Endodermal cell (in vitro differentiated cells): ENCODE results near the gene PPT1. TPM values are rescaled to one million over a fixed set of nuclear protein-coding genes. Genes with fewer than 3 reads are reported as not detected.

ENCODE experiments used
- DNase-seq: peaks from one replicate; pipeline ENCODE4 v3.0.0-alpha.2; 2017
- H3K27ac ChIP-seq: 2 replicates; pipeline ENCODE4 v1.5.1; 2013; ENCODE audit warnings: mild to moderate bottlenecking, low read depth, low read length, moderate library complexity
- H3K27me3 ChIP-seq: 2 replicates; pipeline ENCODE4 v1.6.1; 2013; ENCODE audit warnings: mild to moderate bottlenecking, low read length, moderate library complexity; ENCODE audit not compliant: insufficient read depth, control insufficient read depth, poor library complexity, severe bottlenecking
- H3K36me3 ChIP-seq: 2 replicates; pipeline ENCODE4 v1.7.0; 2013; ENCODE audit warnings: mild to moderate bottlenecking, low read length, moderate library complexity; ENCODE audit not compliant: control insufficient read depth, insufficient read depth
- H3K4me1 ChIP-seq: one replicate; pipeline ENCODE4 v1.7.0; 2013; ENCODE audit warnings: low read length; ENCODE audit not compliant: control insufficient read depth, insufficient read depth
- H3K4me3 ChIP-seq: 2 replicates; pipeline ENCODE4 v1.5.1; 2013; ENCODE audit warnings: mild to moderate bottlenecking, low read length, moderate library complexity
- H3K9ac ChIP-seq: 2 replicates; pipeline ENCODE4 v1.6.1; 2013; ENCODE audit warnings: mild to moderate bottlenecking, low read length, moderate library complexity; ENCODE audit not compliant: poor library complexity, severe bottlenecking; ENCODE audit errors: extremely low read depth
- H3K9me3 ChIP-seq: 2 replicates; pipeline ENCODE4 v1.6.1; 2013; ENCODE audit warnings: mild to moderate bottlenecking, low read length, moderate library complexity; ENCODE audit not compliant: control insufficient read depth
- H3K27ac Mint-ChIP-seq: 2 replicates; pipeline ENCODE4 v1.8.0; 2020; ENCODE audit warnings: mixed read lengths
- H3K27me3 Mint-ChIP-seq: 2 replicates; pipeline ENCODE4 v1.8.0; 2021; ENCODE audit warnings: mild to moderate bottlenecking, mixed read lengths; ENCODE audit not compliant: insufficient read depth
- H3K36me3 Mint-ChIP-seq: 2 replicates; pipeline ENCODE4 v1.8.0; 2020; ENCODE audit warnings: low read depth, mixed read lengths
- H3K4me1 Mint-ChIP-seq: 2 replicates; pipeline ENCODE4 v1.8.0; 2020; ENCODE audit warnings: mixed read lengths
- H3K4me3 Mint-ChIP-seq: 2 replicates; pipeline ENCODE4 v1.8.0; 2020; ENCODE audit warnings: mild to moderate bottlenecking, moderate library complexity, mixed read lengths
- H3K9me3 Mint-ChIP-seq: 2 replicates; pipeline ENCODE4 v1.8.0; 2020; ENCODE audit warnings: mild to moderate bottlenecking, mixed read lengths
- WGBS, 2 experiments: methylation state at CpG; one replicate each; pipeline versions ENCODE4 v1.1.5 to v1.1.7; 2013; ENCODE audit warnings: missing lambda C conversion rate in 2 of 2, mixed read lengths in 1 of 2; ENCODE audit not compliant: insufficient coverage in 1 of 2, insufficient read length in 1 of 2; 5-methylcytosine and 5-hydroxymethylcytosine counted together
- total RNA-seq, 2 donors: library from RNA; stranded (reverse); fragmentation: NEBNext Ultra II Directional in 1 of 2; extraction: Animal tissue kit (Norgen Biotek cat#: 25700) in 1 of 2; gene quantifications; 2 replicates in 1 of 2; 3 replicates in 1 of 2; pipeline ENCODE4 v1.2.1, GENCODE V29; 2021
- TF ChIP-seq, protein P1 (sequence below): fragments of 200-600 bp; sonication (generic); conservative IDR thresholded peaks from 2 replicates; pipeline ENCODE4 v1.5.0; 2021; ENCODE audit warnings: antibody characterized with exemption, mild to moderate bottlenecking

PPT1 gene
- total RNA-seq, 2 donors from 2014 or later, result 85.7 to 111 TPM

DNA sequence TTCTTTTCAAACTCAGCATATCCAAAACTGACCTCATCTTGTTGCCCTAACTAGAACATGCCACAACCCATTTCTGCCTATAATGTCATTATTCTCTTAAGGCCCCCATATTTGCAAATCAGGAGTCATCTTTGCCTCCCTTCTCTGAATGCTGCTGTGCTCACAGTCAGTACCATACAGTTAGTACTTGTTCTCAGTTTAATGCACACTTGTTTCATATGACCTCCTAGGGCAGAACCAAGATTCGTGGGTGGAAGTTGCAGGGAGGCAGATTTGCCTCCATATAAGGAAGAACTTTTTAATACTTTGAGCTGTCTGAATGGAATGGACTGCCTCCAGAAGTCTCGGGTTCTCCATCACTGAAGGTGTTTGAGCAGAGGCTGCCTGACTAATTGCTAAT is 47.3 kb downstream of the PPT1 start:
- Histone ChIP-seq H3K27ac (no peak overlapping the region), H3K9me3 (no peaks in the 10 kb centered on the region), H3K9ac (no peak overlapping the region), H3K4me1 (no peaks in the 10 kb centered on the region), H3K36me3 (peaks cover 61% of the 10 kb centered on the region), H3K4me3 (no peak overlapping the region), H3K27me3 (no peaks in the 10 kb centered on the region)
- no peak for DNase-seq
- Mint-ChIP-seq H3K27ac (no peak overlapping the region), H3K9me3 (no peaks in the 10 kb centered on the region), H3K27me3 (no peaks in the 10 kb centered on the region), H3K36me3 (peaks cover 38% of the 10 kb centered on the region), H3K4me1 (peaks cover 2% of the 10 kb centered on the region), H3K4me3 (no peak overlapping the region)
- TF ChIP-seq, protein P1, sequence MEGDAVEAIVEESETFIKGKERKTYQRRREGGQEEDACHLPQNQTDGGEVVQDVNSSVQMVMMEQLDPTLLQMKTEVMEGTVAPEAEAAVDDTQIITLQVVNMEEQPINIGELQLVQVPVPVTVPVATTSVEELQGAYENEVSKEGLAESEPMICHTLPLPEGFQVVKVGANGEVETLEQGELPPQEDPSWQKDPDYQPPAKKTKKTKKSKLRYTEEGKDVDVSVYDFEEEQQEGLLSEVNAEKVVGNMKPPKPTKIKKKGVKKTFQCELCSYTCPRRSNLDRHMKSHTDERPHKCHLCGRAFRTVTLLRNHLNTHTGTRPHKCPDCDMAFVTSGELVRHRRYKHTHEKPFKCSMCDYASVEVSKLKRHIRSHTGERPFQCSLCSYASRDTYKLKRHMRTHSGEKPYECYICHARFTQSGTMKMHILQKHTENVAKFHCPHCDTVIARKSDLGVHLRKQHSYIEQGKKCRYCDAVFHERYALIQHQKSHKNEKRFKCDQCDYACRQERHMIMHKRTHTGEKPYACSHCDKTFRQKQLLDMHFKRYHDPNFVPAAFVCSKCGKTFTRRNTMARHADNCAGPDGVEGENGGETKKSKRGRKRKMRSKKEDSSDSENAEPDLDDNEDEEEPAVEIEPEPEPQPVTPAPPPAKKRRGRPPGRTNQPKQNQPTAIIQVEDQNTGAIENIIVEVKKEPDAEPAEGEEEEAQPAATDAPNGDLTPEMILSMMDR, result no peak
- WGBS, 2 experiments, result 81 to 86% methylated on average over 2 of the region's 2 CpGs

DNA sequence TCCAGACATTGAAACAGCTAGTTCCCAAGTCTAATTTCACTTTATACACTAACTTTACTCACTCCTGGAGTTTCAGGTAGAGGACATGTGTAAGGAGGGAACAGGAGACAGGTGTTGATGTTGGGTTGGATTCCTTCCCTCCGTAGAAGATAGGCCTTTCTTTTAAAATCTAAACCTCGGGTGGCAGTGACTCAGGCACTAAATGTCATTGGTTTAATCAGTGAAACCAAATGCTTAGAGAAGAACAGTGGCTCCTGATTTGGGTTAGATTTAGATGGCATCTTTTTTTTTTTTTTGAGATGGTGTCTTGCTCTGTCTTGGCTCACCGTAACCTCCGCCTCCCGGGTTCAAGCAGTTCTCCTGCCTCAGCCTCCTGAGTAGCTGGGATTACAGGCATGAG is 49.3 kb downstream of the PPT1 start:
- TF ChIP-seq, protein P1, result no peak
- H3K27ac ChIP-seq, result no peak overlapping the region
- no peak for DNase-seq
- H3K9me3 Mint-ChIP-seq, result no peaks in the 10 kb centered on the region
- no peak overlapping the region for H3K27ac Mint-ChIP-seq
- WGBS, 2 experiments, result 96 to 100% methylated on average over 2 to 5 of the region's 5 CpGs
- H3K9ac ChIP-seq, result no peak overlapping the region
- no peak overlapping the region for H3K4me3 ChIP-seq
- peaks cover 7% of the 10 kb centered on the region for H3K4me1 Mint-ChIP-seq
- H3K36me3 ChIP-seq, result peaks cover 70% of the 10 kb centered on the region
- no peaks in the 10 kb centered on the region for H3K4me1 ChIP-seq
- H3K36me3 Mint-ChIP-seq, result peaks cover 47% of the 10 kb centered on the region
- H3K9me3 ChIP-seq, result no peaks in the 10 kb centered on the region
- H3K27me3 Mint-ChIP-seq, result no peaks in the 10 kb centered on the region
- H3K4me3 Mint-ChIP-seq, result no peak overlapping the region
- H3K27me3 ChIP-seq, result no peaks in the 10 kb centered on the region

DNA sequence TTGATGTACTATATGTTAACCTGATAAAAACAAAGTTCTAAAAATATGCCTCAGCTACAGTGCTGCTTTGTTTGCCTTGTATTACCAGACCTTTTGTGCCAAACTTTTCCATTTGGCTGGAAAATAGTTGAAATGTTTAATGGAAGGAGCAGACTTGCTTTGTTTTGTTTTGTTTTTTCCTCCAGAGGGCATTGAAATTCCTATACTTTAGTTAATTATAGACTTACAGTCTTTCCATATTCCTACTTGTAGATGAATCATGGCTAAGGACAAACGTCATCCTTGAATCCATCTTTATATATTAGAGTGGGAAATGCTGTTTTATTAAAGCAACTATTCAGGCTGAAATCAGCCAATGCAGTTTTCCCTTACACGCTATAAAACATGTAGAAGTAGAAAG is 49.8 kb downstream of the PPT1 start:
- Mint-ChIP-seq H3K27ac (no peak overlapping the region), H3K4me3 (no peak overlapping the region), H3K9me3 (no peaks in the 10 kb centered on the region), H3K36me3 (peaks cover 49% of the 10 kb centered on the region), H3K27me3 (no peaks in the 10 kb centered on the region), H3K4me1 (peaks cover 12% of the 10 kb centered on the region)
- Histone ChIP-seq H3K27me3 (no peaks in the 10 kb centered on the region), H3K4me1 (no peaks in the 10 kb centered on the region), H3K36me3 (peaks cover 74% of the 10 kb centered on the region), H3K9ac (no peak overlapping the region), H3K27ac (no peak overlapping the region), H3K4me3 (no peak overlapping the region), H3K9me3 (no peaks in the 10 kb centered on the region)
- DNase-seq, result no peak
- TF ChIP-seq, protein P1, result no peak
- 89 to 94% methylated on average over 1 to 2 of the region's 2 CpGs for WGBS, 2 experiments
